Astrocyte (in vitro differentiated cells and primary cell): Measurements from ENCODE around the gene SHANK1.

Experiments used
- EZH2 ChIP-seq: IDR thresholded peaks from 2 replicates; pipeline ENCODE4 v1.6.1; 2012; ENCODE audit warnings: mild to moderate bottlenecking, low read length, inconsistent platforms; ENCODE audit not compliant: insufficient read depth
- TF ChIP-seq, protein P1 (sequence below): IDR thresholded peaks from 2 replicates; pipeline ENCODE4 v1.5.1; 2011; ENCODE audit warnings: low read depth, mild to moderate bottlenecking, inconsistent platforms, low read length, moderate library complexity; ENCODE audit not compliant: insufficient read depth

DNA sequence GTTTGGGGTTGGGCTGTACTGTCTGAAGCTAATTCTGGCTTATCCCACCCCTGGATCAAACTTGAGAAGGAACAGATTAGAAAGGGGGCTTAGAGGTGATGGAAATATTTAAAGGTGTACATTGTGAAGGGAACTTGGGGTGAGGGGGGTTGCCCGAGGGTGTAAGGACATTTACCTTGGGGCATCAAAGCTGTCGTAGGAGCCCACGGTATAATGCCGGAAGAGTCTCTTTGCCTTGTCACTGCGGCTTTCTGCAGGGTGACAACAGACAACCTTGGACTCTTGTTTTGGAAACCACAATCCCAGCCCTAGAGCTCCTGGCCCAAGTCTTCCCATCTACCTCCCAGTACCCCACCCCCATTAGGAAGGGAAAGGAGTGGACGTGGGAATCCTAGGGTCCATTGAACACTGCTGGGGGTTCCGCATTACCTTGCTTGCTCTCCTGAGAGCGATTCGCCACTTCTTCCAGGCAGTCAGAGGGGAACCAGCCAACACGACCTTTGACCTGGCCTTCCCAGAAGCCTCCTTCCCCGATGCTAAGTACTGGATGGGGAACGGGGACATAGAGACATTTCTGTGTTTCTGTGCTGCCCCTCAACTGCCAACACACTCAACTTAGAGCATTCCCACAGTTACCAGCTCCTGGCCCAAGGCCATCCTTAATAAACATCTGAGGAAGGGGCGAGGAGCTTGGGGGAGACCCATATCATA, 22.0 kb downstream of the SHANK1 start:
- TF ChIP-seq, protein P1, sequence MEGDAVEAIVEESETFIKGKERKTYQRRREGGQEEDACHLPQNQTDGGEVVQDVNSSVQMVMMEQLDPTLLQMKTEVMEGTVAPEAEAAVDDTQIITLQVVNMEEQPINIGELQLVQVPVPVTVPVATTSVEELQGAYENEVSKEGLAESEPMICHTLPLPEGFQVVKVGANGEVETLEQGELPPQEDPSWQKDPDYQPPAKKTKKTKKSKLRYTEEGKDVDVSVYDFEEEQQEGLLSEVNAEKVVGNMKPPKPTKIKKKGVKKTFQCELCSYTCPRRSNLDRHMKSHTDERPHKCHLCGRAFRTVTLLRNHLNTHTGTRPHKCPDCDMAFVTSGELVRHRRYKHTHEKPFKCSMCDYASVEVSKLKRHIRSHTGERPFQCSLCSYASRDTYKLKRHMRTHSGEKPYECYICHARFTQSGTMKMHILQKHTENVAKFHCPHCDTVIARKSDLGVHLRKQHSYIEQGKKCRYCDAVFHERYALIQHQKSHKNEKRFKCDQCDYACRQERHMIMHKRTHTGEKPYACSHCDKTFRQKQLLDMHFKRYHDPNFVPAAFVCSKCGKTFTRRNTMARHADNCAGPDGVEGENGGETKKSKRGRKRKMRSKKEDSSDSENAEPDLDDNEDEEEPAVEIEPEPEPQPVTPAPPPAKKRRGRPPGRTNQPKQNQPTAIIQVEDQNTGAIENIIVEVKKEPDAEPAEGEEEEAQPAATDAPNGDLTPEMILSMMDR, result no peak
- no peak for TF ChIP-seq EZH2
